ENCODE data around the gene CHRNA3. TPM values are rescaled to one million over a fixed set of nuclear protein-coding genes. Genes with fewer than 3 reads are reported as not detected.

The CHRNA3 gene
- total RNA-seq, 2 donors from 2014 or later: 0.23 to 0.97 TPM

DNA sequence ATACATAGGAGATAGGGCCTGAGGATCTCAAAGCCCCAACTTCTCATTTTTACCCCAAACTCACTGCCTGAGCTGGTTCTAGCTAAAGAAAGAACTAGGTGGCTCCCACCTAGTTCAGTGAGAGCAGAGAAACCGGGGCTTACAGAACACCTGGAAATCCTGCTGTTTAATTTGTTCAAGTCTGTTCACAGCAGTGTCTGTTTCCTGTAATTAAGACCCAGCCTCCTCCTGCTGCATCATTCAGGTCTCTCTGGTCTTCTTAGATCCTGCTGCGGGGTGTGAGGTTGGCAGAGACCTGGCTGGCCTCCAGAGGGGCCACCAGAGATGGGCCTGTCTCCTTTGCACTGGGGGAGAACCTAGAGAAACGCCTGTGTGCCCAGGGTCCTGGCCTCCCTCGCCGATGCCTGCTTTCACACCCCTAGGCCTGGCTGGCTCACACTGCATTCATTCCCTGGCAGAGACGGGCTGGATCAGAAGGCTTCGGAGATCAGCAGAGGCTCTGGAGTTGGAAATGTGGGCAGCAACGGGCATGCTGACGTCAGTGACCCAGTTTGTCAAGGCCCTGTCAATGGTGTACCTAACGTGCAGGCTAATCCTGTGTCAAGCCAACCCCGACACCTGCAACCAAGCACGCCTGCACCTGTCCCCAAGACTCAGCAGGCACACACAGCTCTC lies 4.9 kb upstream of the CHRNA3 start:
- TF ChIP-seq POLR2AphosphoS5 (IDR thresholded peaks at IDR 0.05) (no peak), POLR2A (IDR thresholded peaks at IDR 0.05) (no peak)
- TF ChIP-seq, protein P1, sequence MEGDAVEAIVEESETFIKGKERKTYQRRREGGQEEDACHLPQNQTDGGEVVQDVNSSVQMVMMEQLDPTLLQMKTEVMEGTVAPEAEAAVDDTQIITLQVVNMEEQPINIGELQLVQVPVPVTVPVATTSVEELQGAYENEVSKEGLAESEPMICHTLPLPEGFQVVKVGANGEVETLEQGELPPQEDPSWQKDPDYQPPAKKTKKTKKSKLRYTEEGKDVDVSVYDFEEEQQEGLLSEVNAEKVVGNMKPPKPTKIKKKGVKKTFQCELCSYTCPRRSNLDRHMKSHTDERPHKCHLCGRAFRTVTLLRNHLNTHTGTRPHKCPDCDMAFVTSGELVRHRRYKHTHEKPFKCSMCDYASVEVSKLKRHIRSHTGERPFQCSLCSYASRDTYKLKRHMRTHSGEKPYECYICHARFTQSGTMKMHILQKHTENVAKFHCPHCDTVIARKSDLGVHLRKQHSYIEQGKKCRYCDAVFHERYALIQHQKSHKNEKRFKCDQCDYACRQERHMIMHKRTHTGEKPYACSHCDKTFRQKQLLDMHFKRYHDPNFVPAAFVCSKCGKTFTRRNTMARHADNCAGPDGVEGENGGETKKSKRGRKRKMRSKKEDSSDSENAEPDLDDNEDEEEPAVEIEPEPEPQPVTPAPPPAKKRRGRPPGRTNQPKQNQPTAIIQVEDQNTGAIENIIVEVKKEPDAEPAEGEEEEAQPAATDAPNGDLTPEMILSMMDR (IDR thresholded peaks at IDR 0.05): no peak
- Histone ChIP-seq H3K27ac (no peak overlapping the region), H3K27me3 (replicated peaks; ENCODE audit: insufficient read depth) (no peaks in the 10 kb centered on the region), H3K4me1 (replicated peaks) (no peaks in the 10 kb centered on the region), H3K9me3 (no peaks in the 10 kb centered on the region), H3K4me3 (no peak overlapping the region), H3K36me3 (no peaks in the 10 kb centered on the region)
- DNase-seq (ENCODE audit: low spot score): no peak
- intact Hi-C loops (cut with DNase I): no loop called here
- WGBS: 64% methylated on average over 12 of the region's 12 CpGs

DNA sequence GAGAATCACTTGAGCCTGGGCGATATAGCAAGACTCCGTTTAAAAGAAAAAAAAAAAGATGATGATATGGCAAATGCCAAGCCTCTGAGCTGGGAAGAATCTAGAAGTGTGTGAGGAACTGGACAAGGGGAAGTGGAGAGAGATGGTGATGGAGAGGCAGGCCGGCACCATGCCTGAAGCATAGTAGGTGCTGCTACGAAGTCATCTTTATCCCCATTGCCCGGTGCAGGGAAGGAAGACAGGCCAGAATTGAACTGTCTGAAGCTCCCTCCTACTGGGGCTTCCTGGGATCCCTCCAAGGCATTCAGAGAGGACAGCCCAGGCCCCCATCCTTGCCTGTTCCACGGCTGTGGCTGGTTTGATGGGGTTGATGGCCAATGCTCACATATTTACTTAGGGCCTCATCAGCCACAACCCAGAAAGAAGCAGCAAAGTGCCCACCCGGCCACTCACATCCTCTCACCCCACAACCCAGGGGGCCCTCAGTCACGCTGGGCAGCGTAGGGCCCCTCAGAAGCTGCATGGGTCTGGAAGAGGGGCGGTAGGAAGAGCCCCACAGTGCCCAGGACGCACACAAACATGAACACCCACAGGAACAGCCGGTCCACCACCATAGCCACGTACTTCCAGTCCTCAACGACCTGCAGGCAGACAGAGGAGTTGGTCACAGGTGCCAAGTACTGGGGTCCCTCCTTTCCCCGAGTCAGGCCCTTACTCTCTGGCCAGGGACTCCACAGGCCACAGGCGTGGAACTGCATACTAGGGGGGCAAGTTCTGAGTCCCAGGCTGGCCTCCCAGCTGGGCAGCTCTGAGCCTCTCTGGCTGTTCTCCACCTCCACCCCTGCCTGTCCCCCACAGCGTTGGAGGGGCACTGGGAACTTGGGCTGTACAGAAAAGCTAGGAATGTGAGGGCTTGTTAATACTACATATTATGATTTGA lies 4.1 kb upstream of the CHRNA3 start:
- 89% methylated on average over 17 of the region's 17 CpGs for WGBS
- no peak for DNase-seq (ENCODE audit: low spot score)
- H3K9me3 ChIP-seq: no peaks in the 10 kb centered on the region
- no peak for TF ChIP-seq POLR2AphosphoS5 (IDR thresholded peaks at IDR 0.05)
- TF ChIP-seq POLR2A (IDR thresholded peaks at IDR 0.05): no peak
- TF ChIP-seq, protein P1 (IDR thresholded peaks at IDR 0.05): no peak
- H3K27me3 ChIP-seq (replicated peaks; ENCODE audit: insufficient read depth): peaks cover under 1% of the 10 kb centered on the region
- H3K4me3 ChIP-seq: no peak overlapping the region
- no peak overlapping the region for H3K27ac ChIP-seq
- intact Hi-C loops (cut with DNase I): no loop called here
- H3K36me3 ChIP-seq: no peaks in the 10 kb centered on the region
- no peaks in the 10 kb centered on the region for H3K4me1 ChIP-seq (replicated peaks)

DNA sequence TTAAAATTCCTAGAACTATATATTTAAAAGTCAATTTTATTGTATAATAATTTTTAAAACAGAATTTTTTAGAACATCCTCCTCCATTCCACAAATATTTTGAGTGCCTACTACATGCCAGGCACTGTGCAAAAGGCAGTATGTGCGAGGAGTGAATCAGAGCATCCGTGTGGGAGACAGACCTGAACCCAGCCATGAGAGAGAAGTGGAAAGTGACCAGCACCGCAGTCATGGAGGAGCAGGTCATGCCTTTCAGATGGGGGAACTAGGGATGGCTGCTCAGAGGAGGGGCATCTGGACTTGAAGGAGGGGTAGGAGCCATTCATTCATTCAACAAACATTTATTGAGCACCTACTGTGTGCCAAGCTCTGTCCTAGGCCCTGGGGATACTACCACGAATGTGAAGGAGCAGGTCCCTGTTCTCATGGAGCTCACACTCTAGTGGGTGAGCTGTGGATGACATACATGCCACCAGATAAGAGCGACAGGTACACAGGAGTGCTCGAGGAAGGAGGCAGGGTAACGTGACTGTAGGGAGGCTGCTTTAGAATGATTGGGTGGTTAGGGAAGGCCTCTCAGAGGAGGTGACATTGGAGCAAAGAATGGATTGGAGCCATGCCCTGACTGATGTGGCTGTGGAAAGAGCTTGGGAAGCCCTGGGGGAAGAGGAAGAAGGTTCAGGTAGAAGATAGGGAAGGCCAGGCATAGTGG lies 3.1 kb upstream of the CHRNA3 start:
- WGBS: 91% methylated on average over 7 of the region's 7 CpGs
- Histone ChIP-seq H3K4me1 (replicated peaks) (no peaks in the 10 kb centered on the region), H3K9me3 (no peaks in the 10 kb centered on the region), H3K27ac (no peak overlapping the region), H3K4me3 (no peak overlapping the region), H3K27me3 (replicated peaks; ENCODE audit: insufficient read depth) (peaks cover 2% of the 10 kb centered on the region), H3K36me3 (no peaks in the 10 kb centered on the region)
- intact Hi-C loops (cut with DNase I): no loop called here
- no peak for DNase-seq (ENCODE audit: low spot score)
- no peak for TF ChIP-seq POLR2A (IDR thresholded peaks at IDR 0.05)

DNA sequence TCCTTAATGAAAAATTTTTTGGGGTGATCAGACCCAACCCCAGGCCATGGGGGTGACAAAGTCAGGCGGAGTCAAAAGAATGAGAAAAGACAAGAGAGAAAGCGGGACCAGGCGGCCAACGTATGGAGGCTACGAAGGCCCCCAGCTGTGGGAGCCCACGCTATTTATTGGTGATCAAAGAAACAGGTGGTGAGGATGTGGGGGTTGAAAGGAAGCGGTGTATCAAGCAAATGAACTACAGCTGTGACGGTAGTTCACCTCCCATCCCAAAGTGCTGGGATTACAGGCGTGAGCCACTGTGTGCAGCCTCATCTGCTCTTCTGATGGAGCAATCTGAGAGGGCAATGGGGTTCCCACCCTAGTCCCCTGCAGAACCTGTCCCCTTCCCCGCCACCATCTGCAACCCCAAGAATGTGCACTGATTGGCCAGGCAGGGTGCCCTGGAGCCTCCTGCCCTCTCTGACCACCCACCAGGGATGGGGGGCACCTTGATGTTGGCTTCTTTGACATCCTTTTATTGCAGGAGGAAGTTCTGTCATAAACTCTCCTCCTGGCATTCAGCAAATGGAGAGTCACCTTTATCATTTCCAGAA lies 1.1 kb upstream of the CHRNA3 start:
- TF ChIP-seq POLR2A (IDR thresholded peaks at IDR 0.05) (no peak), POLR2AphosphoS5 (IDR thresholded peaks at IDR 0.05) (no peak)
- TF ChIP-seq, protein P1 (IDR thresholded peaks at IDR 0.05): no peak
- no peaks in the 10 kb centered on the region for H3K4me1 ChIP-seq (replicated peaks)
- H3K4me3 ChIP-seq: no peak overlapping the region
- H3K36me3 ChIP-seq: no peaks in the 10 kb centered on the region
- DNase-seq (ENCODE audit: low spot score): no peak
- H3K27me3 ChIP-seq (replicated peaks; ENCODE audit: insufficient read depth): peaks cover 2% of the 10 kb centered on the region
- no peak overlapping the region for H3K27ac ChIP-seq
- 83% methylated on average over 10 of the region's 10 CpGs for WGBS
- no peaks in the 10 kb centered on the region for H3K9me3 ChIP-seq
- intact Hi-C loops (cut with DNase I): no loop called here

All from prostate gland (tissue), 2 donors.